Type B pancreatic cell (in vitro differentiated cells): ENCODE data around the gene DDX60. TPM values are rescaled to one million over a fixed set of nuclear protein-coding genes. Genes with fewer than 3 reads are reported as not detected.
"Not testable (repeated sequence)": the region's sequence is repeated elsewhere in the genome, so short reads cannot be mapped to it uniquely, and the experiment has no call there.

Experiments used
- DNase-seq: peaks from one replicate; pipeline ENCODE4 v3.0.0; 2021; ENCODE audit warnings: mixed read lengths; ENCODE audit not compliant: unreplicated experiment; ENCODE audit errors: extremely low spot score
- H3K27ac Mint-ChIP-seq: 2 replicates; pipeline ENCODE4 v1.8.0; 2021; ENCODE audit warnings: mild to moderate bottlenecking, mixed read lengths
- H3K27me3 Mint-ChIP-seq: 2 replicates; pipeline ENCODE4 v1.8.0; 2021; ENCODE audit warnings: mixed read lengths
- H3K36me3 Mint-ChIP-seq: 2 replicates; pipeline ENCODE4 v1.8.0; 2021; ENCODE audit warnings: mixed read lengths
- H3K4me1 Mint-ChIP-seq: one replicate; pipeline ENCODE4 v1.8.0; 2021; ENCODE audit warnings: mixed read lengths; ENCODE audit not compliant: unreplicated experiment
- H3K4me3 Mint-ChIP-seq: 2 replicates; pipeline ENCODE4 v1.8.0; 2021; ENCODE audit warnings: mild to moderate bottlenecking, mixed read lengths
- H3K9me3 Mint-ChIP-seq: 2 replicates; pipeline ENCODE4 v1.8.0; 2021; ENCODE audit warnings: mixed read lengths
- total RNA-seq: library from RNA; stranded (reverse); gene quantifications from 2 replicates; pipeline ENCODE4 v1.2.1, GENCODE V29; 2021; ENCODE audit warnings: low replicate concordance
- TF ChIP-seq, protein P1 (sequence below): fragments of 200-600 bp; sonication (generic); conservative IDR thresholded peaks from 2 replicates; pipeline ENCODE4 v1.5.0; 2021; ENCODE audit warnings: antibody characterized with exemption, mild to moderate bottlenecking

The DDX60 gene
- total RNA-seq, 1 donor from 2014 or later, result 8.7 TPM

DNA sequence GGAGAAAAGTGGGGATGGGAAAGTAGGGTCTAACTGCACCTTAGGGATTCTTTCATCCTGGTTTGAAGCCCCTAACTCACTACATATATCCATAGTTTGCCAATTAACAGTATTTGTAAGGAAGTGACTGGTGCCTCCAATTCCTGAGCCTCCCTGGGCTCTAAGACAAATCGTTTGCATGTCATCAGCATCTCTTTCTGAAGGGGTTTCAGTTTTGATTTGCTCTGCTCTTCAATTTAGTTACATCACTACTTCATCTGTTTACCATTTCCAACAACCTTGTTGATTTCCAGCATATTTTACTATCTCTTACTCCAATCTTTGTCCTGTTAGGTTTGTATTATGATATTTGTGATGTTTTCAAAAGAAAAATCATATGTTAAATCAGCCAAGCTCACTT lies 15.5 kb upstream of the DDX60 start:
- Mint-ChIP-seq H3K36me3 (no peaks in the 10 kb centered on the region), H3K4me3 (no peak overlapping the region), H3K27ac (no peak overlapping the region), H3K9me3 (no peaks in the 10 kb centered on the region), H3K4me1 (no peaks in the 10 kb centered on the region), H3K27me3 (peaks cover 6% of the 10 kb centered on the region)
- DNase-seq, result no peak
- TF ChIP-seq, protein P1, sequence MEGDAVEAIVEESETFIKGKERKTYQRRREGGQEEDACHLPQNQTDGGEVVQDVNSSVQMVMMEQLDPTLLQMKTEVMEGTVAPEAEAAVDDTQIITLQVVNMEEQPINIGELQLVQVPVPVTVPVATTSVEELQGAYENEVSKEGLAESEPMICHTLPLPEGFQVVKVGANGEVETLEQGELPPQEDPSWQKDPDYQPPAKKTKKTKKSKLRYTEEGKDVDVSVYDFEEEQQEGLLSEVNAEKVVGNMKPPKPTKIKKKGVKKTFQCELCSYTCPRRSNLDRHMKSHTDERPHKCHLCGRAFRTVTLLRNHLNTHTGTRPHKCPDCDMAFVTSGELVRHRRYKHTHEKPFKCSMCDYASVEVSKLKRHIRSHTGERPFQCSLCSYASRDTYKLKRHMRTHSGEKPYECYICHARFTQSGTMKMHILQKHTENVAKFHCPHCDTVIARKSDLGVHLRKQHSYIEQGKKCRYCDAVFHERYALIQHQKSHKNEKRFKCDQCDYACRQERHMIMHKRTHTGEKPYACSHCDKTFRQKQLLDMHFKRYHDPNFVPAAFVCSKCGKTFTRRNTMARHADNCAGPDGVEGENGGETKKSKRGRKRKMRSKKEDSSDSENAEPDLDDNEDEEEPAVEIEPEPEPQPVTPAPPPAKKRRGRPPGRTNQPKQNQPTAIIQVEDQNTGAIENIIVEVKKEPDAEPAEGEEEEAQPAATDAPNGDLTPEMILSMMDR, result no peak

DNA sequence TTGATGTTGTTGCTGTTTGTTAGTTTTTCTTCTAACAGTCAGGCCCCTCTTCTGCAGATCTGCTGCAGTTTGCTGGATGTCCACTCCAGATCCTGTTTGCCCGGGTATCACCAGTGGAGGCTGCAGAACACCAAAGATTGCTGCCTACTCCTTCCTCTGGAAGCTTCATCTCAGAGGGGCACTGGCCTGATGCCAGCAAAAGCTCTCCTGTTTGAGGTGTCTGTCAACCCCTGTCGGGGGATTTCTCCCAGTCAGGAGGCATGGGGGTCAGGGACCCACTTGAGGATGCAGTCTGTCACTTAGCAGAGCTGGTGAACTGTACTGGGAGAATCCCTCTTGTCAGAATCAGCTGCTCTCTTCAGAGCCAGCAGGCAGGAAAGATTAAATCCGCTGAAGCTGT lies 12.0 kb upstream of the DDX60 start:
- not testable (repeated sequence) for H3K36me3 Mint-ChIP-seq, H3K4me3 Mint-ChIP-seq, H3K27ac Mint-ChIP-seq, H3K27me3 Mint-ChIP-seq, DNase-seq, H3K9me3 Mint-ChIP-seq, H3K4me1 Mint-ChIP-seq

DNA sequence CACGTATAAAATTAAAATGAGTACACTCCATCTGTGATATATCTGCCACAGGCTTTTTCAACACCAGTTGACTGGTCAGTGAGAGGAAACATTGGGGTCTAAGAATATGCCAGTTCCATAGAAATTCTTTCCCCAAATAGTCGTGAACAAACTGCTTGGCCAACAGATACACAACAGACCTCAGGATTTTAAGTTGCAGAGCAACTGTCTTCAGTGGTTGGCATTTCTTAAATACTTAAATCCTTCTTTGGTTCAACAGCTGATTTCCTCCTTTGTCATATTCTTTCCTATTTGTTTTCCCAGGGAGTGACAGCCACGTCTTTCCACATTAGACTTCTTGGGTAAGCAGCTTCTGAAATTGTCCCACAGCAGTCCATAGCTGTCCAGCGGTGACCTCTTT lies 7.0 kb upstream of the DDX60 start:
- no peaks in the 10 kb centered on the region for H3K36me3 Mint-ChIP-seq
- no peak overlapping the region for H3K4me3 Mint-ChIP-seq
- no peak overlapping the region for H3K27ac Mint-ChIP-seq
- no peaks in the 10 kb centered on the region for H3K4me1 Mint-ChIP-seq
- H3K27me3 Mint-ChIP-seq, result peaks cover 6% of the 10 kb centered on the region
- H3K9me3 Mint-ChIP-seq, result peaks cover 10% of the 10 kb centered on the region
- TF ChIP-seq, protein P1, result no peak
- DNase-seq, result no peak

DNA sequence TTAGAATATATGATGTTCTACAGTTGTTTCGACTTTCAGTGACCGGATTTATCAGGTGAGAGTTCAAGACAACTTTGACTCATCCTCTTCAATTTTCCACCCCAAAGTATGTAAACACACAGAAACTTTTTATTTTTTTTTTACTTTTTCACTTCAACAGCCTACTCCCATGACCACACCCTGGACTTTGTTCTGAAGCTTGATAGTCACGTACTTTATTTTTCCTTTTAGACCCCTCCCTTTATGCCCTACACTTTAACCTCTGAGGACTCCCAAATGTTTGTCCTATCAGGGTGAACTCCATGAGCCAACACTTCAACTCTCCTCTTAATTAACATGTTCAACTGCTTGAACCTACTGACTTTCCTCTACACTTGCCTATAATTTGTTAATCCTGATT lies 2.5 kb upstream of the DDX60 start:
- Mint-ChIP-seq H3K36me3 (no peaks in the 10 kb centered on the region), H3K4me1 (peaks cover 12% of the 10 kb centered on the region), H3K27ac (no peak overlapping the region), H3K4me3 (no peak overlapping the region), H3K9me3 (peaks cover 6% of the 10 kb centered on the region), H3K27me3 (no peaks in the 10 kb centered on the region)
- TF ChIP-seq, protein P1, result no peak
- DNase-seq, result no peak

DNA sequence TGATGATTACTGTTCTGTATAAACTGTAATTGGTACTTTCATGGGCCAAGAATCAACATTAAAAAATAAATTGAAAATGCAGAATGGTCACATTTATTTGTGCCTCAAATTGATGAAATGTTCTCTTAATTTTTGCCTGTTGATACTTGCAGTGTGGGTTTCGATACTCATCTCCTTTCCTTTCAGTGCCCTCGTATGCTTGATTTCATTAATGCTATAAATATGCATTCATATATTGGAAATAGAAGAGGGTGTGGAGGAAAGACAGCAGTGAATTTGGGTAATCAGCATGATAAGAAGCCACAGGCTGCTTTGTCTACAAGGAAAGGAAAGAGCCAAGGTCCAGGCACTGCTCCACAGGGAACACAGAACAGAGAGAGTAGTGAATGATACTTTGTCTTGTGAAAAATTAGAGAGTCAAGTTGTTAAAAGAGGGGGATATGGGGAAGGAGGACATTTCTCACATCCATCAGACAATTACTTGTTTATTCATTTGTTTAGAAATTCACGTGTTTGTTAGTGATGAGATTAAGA lies 1.0 kb upstream of the DDX60 start:
- peaks cover 12% of the 10 kb centered on the region for H3K4me1 Mint-ChIP-seq
- peak overlapping the region; percentile 90 for H3K4me3 Mint-ChIP-seq
- DNase-seq, result no peak
- H3K27ac Mint-ChIP-seq, result peak overlapping the region; percentile 94
- no peaks in the 10 kb centered on the region for H3K36me3 Mint-ChIP-seq
- TF ChIP-seq, protein P1, result no peak
- H3K9me3 Mint-ChIP-seq, result peaks cover 6% of the 10 kb centered on the region
- H3K27me3 Mint-ChIP-seq, result no peaks in the 10 kb centered on the region

DNA sequence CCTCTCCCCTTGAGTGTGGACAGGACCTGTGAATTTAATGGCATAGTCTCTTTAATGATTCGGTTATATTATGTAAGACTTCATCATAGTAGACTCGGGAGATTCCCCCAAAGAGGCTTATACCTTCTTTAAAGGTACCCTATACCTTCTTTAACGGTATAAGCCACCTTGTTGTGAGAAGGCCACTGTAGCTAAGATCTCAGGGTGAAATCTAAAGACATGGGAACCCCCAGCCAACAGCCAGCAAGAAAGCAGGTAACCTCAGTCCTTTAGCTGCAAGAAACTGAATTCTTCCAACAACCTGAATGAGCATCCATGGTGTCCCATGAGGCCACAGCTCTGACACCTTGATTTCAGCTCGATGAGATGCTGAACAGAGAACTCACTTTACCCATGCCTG lies 931 bp downstream of the DDX60 start:
- no peaks in the 10 kb centered on the region for H3K36me3 Mint-ChIP-seq
- no peak for DNase-seq
- no peaks in the 10 kb centered on the region for H3K27me3 Mint-ChIP-seq
- H3K27ac Mint-ChIP-seq, result peak overlapping the region; percentile 94
- H3K9me3 Mint-ChIP-seq, result peaks cover 6% of the 10 kb centered on the region
- TF ChIP-seq, protein P1, result no peak
- peaks cover 12% of the 10 kb centered on the region for H3K4me1 Mint-ChIP-seq
- H3K4me3 Mint-ChIP-seq, result peak overlapping the region; percentile 90
